ENCODE results near the gene PPP1R11.
"Not testable (repeated sequence)": the region's sequence is repeated elsewhere in the genome, so short reads cannot be mapped to it uniquely, and the experiment has no call there.

PPP1R11 gene, protein sequence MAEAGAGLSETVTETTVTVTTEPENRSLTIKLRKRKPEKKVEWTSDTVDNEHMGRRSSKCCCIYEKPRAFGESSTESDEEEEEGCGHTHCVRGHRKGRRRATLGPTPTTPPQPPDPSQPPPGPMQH
- total RNA-seq, result 39.8 to 71.7 (median 57.7) reads per million in 4 donors

DNA sequence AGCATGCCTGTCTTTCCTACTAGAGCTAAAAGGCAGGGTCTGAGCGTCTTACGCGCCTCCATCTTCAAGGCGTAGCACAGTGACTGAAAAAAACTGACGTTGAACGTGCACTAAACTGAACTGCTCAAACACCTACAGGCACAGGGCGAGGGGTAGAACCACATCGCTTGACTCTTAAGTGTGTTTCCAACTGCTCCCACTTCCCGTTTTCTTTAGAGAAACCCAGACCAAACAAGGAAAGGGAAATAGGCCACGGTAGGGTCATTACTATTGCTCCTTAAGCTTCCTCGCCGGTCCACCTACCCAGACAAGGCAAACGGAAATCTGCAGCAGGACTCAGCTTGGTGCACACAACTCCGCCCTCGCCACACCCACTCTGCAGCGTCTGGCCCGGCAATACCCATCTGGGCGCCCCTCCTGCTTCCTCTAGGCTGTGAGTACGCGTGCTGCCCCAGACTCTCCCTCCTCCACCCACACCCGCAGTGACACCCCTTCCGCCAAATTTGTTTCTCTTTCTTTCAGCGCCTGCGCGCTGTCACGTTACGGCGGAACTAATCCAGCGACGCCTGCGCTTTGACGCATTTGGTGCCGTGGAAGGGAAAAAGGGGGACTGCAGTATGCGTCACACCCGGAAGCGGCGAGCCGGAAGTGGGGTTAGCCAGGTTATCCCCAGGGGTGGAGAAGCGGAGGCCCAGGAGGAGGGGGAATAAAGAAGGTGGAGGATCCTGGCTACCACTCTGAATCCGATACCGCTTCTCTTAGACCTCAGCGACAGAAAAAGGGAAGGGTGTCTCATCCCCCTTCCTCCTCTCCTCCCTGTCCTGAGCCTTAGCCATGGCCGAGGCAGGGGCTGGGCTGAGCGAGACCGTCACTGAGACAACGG, at the start of gene PPP1R11:
Gene PPP1R11, plus strand, starts transcription at position 622 of the 883 bp plus-strand sequence. Its CDS starts 213 bp downstream, at position 835.
- peak; percentile 97 to 100 (median 99) for DNase-seq

DNA sequence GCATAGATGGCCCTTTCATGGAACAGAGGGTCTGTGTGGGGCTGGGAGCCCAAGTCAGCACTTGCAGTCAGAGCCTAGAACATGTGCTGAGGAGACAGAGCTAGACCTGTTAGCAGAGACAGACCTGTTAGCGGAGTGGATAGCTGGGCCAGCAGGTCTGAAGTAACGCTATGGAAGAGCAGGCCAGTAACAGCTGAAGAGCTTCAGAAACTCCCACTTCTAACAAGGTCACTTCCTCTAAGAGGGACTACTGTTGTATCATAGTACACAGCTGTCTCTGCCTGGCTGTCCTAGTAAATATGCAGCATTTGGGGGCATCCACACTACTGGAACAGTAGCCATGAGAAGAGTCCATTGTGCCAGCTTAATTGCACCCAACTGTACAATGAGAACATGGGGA, 47.2 kb upstream of the PPP1R11 start:
- DNase-seq, result no peak

DNA sequence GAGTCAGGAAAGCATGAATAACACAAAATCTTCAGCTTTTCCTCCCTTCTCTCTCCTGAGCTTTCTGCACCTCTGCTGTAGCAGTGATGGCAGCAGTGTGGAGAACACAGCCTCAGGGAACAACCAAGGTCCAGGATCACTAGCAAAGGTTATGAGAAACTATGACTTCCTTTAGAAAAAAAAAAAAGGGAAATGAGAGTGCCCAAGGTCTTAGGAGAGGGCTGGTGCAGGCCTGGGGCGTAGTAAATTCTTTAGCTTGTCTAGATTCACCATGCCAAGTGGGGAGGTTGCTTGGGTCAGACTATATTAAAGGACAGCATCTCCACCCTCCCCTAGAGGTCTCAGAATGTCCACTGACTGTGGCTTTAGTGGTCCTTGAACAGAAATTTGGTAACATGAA, 46.4 kb upstream of the PPP1R11 start:
- DNase-seq, result no peak

DNA sequence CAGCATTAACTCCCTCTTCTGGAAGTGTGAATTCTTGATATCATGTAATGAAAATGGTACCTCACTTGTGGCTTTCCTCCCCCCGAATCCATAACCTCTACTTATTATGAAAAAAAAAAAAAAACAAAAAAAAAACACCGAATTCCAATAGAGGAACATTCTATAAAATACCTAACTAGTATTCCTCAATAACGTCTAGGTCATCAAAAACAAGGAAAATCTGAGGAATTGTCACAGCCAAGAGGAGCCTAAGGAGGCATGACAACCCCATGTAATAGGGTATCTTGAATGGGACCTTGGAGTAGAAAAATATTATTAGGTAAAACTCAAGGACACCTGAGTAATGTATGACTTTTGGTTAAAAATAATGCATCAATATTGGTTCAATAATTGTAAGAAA, 44.8 kb upstream of the PPP1R11 start:
- no peak for DNase-seq

DNA sequence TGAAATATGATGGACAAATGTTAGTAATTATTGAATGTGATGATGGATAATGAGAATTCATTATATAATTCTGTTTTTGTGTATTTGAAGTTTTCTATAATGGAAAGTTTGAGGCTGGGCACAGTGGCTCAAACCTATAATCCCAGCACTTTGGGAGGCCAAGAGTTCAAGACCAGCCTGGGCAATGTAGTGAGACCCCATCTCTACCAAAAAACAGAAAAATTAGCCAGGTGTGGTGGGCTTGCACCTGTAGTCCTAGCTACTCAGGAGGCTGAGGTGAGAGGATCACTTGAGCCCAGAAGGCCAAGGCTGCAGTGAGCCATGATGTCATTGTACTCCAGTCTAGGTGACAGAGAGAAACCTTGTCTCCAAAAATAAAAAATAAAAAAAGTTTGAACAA, 44.3 kb upstream of the PPP1R11 start:
- not testable (repeated sequence) for DNase-seq

DNA sequence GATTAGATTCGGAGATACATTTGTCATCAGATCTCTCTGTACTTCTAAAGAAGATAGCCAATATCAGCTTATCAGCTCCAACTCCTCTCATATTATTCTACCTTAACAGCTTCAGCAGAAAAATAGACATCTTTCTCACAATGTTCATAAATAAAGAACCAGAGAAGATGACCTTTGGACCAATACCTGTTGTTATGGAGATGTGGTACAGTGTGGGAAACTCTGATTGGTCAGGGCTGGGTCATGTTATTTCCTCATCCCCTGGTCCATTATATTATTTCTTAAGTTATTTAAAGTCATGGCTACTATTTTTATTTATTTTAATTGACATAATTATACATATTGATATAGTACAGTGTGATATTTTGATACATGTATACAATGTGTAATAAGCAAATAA, 41.8 kb upstream of the PPP1R11 start:
- DNase-seq, result no peak

DNA sequence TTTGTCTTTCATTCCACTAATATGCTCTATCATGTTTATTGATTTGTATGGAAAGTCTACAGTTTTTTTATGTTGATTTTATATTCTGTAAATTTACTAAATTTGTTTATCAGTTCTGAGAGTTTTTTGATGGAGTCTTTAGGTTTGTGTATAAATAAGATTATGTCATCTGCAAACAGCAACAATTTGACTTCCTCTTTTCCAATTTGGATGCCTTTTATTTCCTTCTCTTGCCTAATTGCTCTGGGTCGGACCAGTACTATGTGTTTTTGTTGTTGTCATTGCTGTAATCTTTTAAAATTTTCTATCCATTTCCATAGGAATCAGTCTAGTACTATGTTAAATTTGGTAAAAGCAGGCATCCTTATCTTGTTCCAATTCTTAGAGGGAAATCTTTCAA, 37.4 kb upstream of the PPP1R11 start:
- no peak for DNase-seq

DNA sequence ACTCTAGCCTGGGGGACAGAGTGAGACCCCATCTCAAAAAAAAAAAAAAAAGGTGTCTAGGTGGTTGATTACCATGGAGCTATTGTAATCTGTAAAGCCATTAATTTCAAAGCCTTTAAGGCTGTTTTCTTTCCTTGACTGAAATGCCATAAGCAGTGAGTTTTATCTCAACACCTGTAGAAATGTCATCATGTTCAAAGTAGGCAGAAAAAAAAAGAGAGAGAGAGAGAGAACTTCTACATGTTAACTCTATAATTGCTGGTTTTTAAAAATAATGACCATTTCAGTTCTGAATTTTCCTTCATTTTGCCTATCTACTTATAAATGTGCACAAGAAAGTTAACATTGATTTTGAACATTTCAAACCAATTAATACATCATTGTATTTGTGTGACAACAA, 35.6 kb upstream of the PPP1R11 start:
- DNase-seq, result no peak

DNA sequence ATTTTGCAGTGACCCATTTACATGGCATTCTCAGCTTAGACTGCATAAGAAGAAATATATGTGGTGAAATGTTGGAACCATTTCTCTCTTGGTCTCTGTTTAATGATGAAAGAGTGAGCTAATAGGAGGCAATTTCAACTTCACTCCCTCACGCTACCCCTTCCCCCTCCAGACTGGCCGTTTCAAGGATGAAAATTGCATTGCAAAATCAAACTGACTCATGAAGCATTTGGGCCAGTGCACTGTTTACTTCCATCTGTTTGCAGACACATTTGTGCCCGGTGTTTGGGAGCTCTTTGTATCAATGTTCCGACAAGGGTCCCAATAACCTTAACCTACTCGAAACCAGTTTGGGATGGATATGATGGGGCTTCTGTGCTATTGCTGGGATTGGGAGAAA, 33.6 kb upstream of the PPP1R11 start:
- DNase-seq, result not testable (repeated sequence)

DNA sequence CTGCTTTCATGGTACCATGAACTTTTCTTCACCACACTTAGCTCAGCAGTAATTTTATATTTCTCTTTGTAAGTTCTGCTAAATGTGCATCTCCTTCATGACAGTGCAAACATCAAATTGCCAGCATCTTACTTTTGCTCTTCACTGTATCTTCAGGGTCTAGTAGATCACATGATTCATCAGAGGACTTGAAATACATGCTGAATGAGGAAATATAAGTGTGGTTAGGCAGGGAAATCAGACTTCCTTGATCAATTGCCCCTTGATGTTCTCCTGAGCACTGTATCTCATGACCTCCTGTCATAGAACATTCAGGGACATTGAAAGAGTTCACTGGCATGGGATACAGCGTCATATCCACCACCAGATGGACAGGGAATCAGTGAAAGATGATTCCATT, 31.2 kb upstream of the PPP1R11 start:
- DNase-seq, result no peak

DNA sequence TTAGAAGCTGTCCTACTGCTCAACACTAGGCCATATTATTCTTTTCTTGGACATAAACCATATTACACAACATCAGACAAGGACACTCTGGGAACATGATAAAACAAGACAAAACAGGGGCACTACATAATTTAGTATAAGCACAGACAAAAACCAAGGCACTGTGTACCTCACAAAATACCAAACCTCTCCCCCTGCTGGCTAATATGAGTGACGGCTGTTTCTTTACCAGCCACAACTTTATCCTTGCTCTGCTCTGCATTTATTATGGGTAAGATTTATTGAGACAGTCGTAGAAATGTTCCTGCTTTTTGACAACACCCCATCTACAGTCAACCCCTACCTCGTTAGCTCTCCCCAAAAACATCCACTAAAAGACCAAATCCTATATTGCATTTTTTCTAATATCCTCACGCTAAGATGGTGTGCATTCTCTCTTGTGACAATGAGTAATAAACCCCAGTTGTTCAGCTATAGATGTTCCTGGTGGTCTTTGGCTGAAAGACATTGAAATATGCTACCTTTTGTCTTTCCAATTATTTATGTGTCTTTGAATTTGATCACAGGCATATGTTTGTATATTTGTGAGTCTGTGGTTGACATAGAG, 29.7 kb upstream of the PPP1R11 start:
- DNase-seq, result peak in 1 of 5 donors; percentile 5

DNA sequence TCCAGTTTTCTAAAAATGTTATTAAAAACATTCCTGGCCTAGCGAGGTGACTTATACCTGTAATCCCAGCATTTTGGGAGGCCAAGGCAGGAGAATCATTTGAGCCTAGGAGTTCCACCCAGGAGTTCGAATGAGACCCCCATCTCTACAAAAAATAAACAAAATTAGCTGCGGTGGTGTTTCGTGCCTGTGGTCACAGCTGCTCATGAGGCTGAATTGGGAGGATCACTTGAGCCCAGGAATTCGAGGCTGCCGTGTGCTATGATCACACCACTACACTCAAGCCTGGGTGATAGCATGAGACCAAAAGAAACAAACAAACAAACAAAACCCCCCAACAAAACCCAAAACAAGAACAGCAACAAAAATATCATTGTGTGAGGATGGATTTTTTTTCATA, 25.8 kb upstream of the PPP1R11 start:
- DNase-seq, result no peak

DNA sequence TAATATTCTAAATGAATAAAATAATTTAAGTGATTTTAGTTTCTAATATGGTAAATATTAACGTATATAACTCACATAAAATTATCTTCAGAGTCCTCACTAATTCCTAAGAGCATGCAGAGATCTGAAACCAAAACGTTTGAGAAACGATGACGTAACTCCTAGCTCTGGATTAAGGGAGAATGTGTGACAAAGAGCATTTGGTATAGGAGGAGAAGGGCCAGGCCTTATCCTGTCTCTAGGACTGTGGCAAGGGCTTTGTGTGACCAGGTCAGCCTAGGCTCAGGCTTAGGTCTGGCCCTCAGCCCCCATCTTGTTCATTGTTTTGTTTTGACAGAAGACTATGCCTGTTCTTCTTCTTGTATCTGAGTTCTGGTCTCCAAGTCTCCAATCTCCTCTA, 25.2 kb upstream of the PPP1R11 start:
- DNase-seq, result no peak

DNA sequence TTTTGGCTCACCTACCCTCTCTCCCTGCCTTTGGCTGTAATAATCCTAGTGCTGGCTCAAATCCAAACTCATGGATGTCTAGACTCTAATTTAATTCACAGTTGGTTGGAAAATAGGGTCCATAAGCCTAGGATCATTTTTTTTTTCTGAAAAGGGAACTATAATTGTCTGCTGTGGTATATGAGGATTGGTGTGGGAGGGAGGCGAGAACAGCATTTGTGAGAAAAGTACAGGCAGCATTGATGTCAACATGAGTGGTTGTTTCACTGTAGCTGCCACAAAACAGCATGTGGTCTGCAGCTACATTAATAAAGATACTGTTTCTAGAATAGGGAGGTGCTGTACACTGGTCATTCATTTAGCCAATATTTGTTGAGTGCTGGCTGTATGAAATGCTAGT, 24.5 kb upstream of the PPP1R11 start:
- DNase-seq, result no peak

DNA sequence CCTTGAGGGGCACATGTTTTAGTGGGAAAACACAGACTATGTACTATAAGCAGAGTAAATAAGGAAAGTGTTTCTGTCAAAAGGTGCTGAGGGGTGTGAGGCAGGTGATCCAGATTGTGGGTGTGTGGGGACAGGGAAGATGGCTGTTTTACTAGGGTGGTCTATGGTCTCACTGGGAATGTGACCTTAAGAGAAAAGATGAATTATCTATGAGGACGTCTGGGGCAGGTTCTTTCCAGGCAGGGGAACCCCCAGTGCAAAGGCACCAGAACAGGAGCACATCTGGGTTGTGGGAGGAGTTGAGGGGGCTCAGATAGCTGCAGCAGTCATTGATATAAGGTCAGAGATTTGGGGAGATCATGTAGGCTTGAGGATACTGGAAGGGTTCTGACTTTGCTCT, 24.1 kb upstream of the PPP1R11 start:
- no peak for DNase-seq

DNA sequence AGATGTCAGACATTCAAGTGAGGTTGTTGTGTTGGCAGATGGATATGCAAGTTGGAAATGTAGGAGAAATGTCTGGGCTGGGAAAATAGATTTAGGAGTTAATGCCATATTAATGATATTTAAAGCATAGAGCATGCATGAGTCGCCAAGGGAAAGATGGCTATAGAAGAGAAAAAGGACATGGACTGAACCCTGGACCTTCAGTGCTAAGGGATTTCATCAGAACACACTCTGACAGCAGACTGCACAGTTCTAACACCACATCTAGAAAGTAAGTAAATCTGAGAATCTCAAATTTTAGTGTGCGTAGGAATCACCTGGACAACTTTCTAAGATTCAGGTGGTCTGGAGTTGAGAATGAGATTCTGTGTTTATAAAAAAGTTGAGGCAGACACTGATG, 23.3 kb upstream of the PPP1R11 start:
- no peak for DNase-seq

DNA sequence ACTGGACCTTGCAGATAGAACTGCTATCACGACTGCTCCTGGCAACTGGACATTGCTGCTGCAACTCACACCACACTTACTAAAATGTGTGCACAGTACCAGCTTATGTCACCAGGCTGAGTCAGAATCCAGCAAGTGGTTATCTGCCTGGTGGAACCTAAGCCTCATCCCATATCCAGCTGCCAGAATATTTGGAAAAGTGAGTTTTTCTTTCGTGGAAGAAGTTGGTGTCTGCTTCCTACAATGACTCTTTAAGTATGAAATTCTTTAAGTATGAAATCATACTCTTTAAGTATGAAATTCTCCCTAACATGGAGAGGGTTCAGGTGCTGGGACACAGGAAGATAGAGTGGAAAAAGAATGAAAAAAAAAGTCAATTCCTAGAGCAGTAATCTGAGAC, 22.4 kb upstream of the PPP1R11 start:
- DNase-seq, result no peak

DNA sequence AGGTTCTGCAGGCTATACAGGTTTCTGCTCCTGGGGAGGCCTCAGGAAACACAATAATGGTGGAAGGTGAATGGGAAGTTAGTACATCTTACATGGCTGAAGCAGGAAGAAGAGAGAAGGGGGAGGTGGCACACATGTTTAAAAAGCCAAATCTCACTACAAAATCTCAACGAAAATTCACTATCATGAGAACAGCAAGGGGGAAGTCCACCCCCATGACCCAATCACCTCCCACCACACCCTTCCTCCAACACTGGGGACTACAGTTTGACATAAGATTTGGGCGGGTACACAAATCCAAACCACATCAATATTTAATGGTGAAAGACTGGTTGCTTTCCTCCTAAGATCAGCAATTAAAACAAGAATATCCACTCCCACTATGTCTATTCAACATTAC, 19.8 kb upstream of the PPP1R11 start:
- DNase-seq, result no peak

DNA sequence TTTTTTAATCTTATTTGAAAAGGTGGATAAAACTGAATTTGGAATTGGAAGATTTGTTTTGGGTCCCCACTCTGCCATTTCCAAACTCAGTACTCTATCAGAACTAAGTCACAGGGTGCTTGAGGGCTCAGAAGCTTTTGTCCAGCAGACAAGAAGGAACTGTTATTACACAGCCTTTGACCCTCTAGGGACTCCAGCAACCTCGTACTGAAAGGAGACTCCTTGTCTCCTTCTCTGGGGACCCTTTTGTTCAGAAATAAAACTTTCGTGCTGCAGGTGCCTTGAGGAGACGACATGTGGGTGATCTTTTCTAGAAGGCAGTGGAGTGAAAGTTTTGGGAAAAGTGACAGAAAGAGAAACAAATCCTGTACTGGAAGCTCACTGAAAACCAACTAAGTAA, 13.3 kb upstream of the PPP1R11 start:
- DNase-seq, result no peak

DNA sequence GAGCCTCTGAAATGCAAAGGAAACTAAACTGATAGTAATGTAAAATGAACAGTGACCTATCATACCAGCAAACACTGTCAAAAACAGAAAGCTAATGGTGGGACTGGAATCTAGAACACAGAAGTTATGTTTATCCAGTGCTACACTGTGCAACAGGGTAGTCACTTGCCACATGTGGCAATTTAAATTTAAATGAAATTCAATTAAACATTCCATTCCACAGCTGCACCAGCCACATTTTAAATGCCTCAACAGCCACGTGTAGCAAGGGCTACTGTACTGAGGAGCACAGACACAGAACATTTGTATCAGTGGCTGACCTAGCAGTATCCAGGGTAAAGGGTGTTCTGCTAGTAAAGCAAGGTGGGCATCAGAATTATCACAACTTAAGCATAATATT, 11.5 kb upstream of the PPP1R11 start:
- DNase-seq, result no peak

DNA sequence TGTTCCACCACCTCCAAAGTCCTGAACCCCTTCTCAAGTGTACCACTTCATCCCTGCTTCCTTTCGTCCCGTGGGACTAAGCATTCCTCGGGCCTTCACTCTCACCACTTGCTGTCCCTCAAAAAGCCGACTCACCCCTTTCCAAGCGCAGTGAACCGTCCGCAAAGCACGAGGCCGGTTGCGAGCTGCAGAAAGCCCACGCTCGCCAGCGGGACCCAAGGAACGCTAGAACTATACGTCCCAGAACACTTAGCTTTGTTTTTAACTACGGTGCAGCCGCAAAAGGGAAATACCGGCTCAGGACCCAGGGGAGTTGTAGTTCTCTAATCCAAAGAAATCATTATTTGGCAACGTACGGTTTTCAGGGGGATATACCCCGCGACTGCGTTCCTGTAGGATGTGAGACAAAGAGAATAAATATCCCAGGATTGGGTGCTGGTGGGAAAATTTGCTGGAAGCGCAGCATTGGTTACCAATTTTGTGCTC, 6.3 kb upstream of the PPP1R11 start:
- no peak for DNase-seq

DNA sequence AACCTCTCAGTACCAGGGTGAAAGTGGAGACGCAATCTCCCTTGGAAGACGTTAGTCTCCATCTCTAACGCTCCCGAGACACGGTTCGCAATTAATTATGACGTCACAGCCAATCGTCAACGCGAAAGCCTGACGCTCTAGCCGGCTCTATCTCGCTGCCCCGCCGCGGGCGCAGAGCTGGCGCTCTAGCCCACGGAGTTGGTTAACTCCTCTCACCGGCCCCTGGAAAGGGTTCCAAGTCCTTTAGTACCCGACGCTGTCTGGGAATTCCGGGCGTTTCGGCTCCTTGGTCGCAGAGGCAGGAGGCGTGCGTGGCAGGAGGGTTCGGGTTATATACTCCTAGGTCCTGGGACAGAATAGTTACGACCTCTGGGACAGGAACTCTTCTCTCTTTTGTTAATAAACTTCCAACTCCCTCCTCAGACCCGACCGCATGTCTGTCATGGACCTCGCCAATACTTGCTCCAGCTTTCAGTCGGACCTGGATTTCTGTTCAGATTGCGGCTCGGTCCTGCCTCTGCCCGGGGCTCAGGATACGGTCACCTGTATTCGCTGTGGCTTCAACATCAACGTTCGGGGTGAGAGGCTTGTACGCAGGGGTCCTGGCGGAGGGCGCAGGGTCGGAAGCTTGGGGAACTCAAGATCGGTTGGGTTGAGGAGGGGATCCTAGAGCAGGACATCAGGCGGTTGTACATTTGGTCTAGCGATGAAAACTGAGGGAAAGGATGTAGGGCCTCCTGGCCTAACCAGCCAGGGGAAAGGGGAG, 5.7 kb upstream of the PPP1R11 start, which contains the start of gene POLR1H:
Gene POLR1H, plus strand, starts transcription at position 174 of the 766 bp plus-strand sequence. Its CDS starts 260 bp downstream, at position 434.
- DNase-seq, result peak; percentile 66 to 91 (median 79)
